Ascending aorta (tissue), 2 donors: ENCODE results near the gene YKT6. TPM values are rescaled to one million over a fixed set of nuclear protein-coding genes. Genes with fewer than 3 reads are reported as not detected.

ENCODE experiments used
- DNase-seq, 2 donors: peaks; one replicate each; pipeline ENCODE4 v3.0.0-alpha.2; 2019; ENCODE audit warnings: low spot score in 2 of 2
- H3K27ac ChIP-seq, 2 donors: fragments of 200-600 bp; sonication (generic); one replicate each; pipeline ENCODE4 v1.5.1; 2016 to 2017; ENCODE audit warnings: mild to moderate bottlenecking in 1 of 2
- H3K27me3 ChIP-seq: fragments of 200-600 bp; sonication (generic); one replicate; pipeline ENCODE4 v1.5.1; 2017
- H3K36me3 ChIP-seq, 2 donors: fragments of 200-600 bp; sonication (generic); one replicate each; pipeline ENCODE4 v1.5.1; 2016
- H3K4me1 ChIP-seq, 2 donors: fragments of 200-600 bp; sonication (generic); one replicate each; pipeline ENCODE4 v1.5.1; 2016 to 2017; ENCODE audit warnings: mild to moderate bottlenecking in 1 of 2
- H3K4me3 ChIP-seq, 2 donors: fragments of 200-600 bp; sonication (generic); one replicate each; pipeline ENCODE4 v1.5.1; 2016 to 2017; ENCODE audit warnings: mild to moderate bottlenecking in 1 of 2
- H3K9me3 ChIP-seq, 2 donors: fragments of 200-600 bp; sonication (generic); one replicate each; pipeline ENCODE4 v1.5.1; 2016
- intact Hi-C: fragments of 100-400 bp; cut with DNase I; formaldehyde crosslinking; loops from one replicate; pipeline ENCODE4 v1.15.1; 2023
- total RNA-seq: library from RNA; depleted of rRNA; stranded (reverse); fragments of >200 nt; gene quantifications from one replicate; pipeline ENCODE4 v1.1.0, GENCODE V29; 2016
- TF ChIP-seq, protein P1 (sequence below), 3 experiments: fragments of 200-600 bp in 2 of 3; fragments of 450-650 bp in 1 of 3; sonication (generic) in 2 of 3; IDR thresholded peaks; one replicate each; pipeline ENCODE4 v1.5.1; 2016 to 2019; ENCODE audit warnings: antibody characterized with exemption in 3 of 3, mild to moderate bottlenecking in 1 of 3, moderate library complexity in 1 of 3

YKT6 gene
- total RNA-seq, 1 donor from 2014 or later: 40.1 TPM

DNA sequence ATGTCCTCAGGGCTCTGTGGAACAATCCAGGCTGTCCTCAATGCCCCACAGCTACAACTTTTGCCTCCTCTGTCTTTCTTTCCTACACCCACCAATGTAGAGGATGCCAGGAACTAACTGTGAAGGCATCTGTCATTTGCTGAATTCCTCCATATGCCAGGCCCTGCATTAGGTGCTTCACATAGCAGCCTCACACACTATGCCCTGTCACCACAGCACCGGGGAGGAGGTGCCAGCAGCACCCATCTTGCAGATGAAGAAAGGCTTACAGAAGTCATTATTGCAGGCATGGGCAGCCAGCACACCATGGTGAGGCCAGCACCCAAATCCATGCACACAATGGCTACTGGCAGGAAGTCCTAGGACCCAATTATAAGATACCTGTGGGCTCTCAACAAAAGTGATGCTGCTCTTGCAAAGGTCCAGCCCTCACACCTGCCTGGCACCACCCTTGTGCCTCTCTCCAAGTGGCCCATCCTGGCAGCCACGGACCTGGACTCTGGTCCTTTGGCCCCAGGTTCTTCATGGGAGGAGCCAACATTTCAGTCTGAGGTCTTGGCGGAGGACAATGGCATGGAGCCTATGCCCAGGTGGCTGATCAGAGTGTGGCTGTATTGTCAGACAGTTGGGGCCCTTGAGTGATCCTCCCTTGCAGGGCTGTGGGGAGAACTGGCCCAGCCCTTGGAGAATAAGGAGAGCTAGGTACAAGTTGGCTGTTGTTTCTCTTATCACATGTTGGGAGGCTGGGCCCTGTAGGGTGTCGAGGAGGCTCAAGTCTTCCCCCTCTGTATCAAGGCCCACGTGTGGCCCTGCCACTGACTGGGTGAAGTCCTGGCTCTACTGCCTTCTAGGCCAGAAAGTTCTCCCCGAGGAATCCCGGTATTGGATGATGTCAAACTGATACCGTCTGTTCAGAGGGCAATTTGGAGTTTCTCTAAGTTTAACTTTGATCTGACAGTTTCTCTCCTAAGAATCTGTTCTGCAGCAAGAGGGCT lies 45.3 kb upstream of the YKT6 start:
- no peak for DNase-seq
- Histone ChIP-seq H3K4me3 (no peak overlapping the region), H3K27me3 (no peaks in the 10 kb centered on the region), H3K27ac (no peak overlapping the region), H3K9me3 (no peaks in the 10 kb centered on the region), H3K4me1 (no peaks in the 10 kb centered on the region), H3K36me3 (no peaks in the 10 kb centered on the region)
- intact Hi-C loops: no loop called here
- TF ChIP-seq, protein P1, sequence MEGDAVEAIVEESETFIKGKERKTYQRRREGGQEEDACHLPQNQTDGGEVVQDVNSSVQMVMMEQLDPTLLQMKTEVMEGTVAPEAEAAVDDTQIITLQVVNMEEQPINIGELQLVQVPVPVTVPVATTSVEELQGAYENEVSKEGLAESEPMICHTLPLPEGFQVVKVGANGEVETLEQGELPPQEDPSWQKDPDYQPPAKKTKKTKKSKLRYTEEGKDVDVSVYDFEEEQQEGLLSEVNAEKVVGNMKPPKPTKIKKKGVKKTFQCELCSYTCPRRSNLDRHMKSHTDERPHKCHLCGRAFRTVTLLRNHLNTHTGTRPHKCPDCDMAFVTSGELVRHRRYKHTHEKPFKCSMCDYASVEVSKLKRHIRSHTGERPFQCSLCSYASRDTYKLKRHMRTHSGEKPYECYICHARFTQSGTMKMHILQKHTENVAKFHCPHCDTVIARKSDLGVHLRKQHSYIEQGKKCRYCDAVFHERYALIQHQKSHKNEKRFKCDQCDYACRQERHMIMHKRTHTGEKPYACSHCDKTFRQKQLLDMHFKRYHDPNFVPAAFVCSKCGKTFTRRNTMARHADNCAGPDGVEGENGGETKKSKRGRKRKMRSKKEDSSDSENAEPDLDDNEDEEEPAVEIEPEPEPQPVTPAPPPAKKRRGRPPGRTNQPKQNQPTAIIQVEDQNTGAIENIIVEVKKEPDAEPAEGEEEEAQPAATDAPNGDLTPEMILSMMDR (IDR thresholded peaks at IDR 0.05): no peak

DNA sequence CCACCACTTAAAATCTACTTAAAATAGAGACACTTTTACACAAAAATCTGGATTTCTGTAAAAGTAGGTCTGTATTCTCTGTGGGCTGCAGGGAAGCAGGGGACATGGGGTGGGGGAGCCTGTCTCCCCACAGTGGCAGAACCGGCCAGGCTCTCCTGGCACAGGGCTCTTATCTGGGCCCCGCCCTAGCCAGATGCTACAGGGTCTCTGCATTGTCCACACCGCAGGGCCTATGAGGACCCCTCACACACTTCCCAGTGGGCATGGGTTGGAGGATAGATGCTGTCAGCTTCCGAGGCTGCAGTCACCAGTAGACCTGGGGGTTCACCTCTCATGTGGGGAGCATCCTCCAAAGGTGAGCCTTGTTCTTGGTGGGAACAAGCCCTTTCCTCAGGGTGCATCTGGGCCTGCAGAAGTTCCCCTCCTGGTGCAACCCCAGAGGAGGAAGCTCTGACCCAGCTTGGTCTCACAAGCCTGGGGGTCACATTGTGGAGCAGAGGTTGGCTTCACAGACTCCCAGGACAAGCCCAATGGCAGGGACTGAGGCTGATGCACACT lies 44.2 kb upstream of the YKT6 start:
- TF ChIP-seq, protein P1 (IDR thresholded peaks at IDR 0.05): no peak
- H3K4me3 ChIP-seq: no peak overlapping the region
- H3K9me3 ChIP-seq: no peaks in the 10 kb centered on the region
- intact Hi-C loops: no loop called here
- H3K36me3 ChIP-seq: no peaks in the 10 kb centered on the region
- no peaks in the 10 kb centered on the region for H3K4me1 ChIP-seq
- H3K27me3 ChIP-seq: no peaks in the 10 kb centered on the region
- H3K27ac ChIP-seq: no peak overlapping the region
- no peak for DNase-seq

DNA sequence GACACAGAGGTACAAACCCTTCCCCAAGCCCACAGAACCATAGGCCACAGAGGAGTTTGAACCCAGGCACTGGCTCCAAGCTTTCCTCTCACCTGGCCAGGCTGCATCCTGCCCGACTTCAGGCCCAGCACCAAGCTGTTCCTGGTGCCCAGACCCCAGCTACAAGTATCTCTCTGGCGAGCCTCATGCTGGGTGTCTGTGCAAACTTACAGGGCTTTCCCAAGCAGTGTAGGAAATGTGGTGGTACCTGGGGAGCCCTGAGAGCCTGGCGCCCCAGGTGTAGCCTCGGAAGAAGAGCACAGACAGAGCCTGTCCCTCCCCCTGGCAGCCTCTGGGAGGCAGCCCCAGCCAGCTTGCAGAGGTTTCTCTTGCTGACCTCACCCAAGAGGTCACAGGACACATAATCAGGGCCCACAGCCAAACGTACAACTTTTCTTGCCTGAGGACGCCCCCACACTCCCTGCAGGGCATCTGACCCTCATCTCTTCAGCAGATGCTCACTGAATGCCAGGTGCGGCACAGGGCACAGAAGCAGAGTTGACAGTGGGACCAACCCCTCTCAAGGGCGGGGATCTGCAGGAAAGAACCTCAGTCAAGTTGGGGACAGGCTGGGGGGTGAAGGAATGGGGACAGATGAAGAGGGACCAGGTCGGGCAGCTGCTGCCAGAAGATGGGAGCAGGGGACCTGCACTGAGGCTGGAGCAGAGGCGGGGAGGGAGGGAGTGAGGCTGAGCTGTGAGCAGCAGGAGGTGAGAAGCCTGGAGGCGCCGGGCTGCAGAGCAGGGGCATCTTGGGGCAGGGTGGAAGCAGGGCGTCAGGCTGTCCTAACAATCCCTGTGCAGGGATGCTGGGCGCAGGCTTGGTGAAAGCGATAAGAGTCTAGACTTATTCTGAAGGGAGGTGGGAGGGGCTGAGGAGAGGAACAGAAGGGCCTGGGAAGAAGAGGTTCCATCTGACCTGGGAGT lies 43.4 kb upstream of the YKT6 start:
- Histone ChIP-seq H3K4me3 (no peak overlapping the region), H3K27me3 (no peaks in the 10 kb centered on the region), H3K36me3 (no peaks in the 10 kb centered on the region), H3K27ac (no peak overlapping the region), H3K4me1 (no peaks in the 10 kb centered on the region), H3K9me3 (no peaks in the 10 kb centered on the region)
- intact Hi-C loops: no loop called here
- TF ChIP-seq, protein P1 (IDR thresholded peaks at IDR 0.05): no peak
- no peak for DNase-seq

DNA sequence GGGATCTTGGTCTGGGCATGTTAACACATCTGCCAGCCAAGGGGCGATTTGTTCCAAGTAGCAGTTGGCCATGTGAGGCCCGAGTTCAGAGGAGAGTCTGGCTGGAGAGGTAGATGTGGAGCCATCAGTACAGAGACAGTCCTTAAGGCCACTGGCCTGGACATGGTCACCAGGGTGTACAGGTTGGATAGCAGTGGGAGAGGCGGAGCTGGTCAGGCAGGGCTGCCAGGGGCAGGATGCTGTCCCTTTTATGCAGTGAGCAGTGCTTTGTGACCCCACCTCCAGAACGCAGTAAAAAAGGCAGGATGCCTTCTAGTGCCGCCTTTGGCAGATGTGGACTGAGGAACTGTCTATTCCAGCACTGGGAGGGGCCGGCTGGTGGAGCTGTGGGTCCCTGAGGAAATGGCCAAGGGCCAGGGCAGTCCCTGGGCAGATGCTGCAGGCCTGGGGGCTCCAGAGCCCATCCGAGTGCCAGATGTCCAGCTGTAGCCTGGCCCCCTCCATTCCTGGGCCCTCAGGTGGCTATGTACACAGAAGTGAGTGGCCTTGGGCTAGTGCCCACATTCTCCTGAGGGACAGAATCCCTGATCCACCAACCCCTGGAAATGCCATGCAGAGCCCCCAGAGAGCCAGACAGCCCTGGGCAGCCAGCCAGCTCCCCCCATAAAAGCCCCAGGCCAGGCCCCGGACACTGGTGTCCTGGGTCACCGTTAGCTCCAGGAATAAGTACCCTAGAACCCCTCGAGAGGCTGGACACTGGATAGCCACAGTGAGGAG lies 42.5 kb upstream of the YKT6 start:
- H3K9me3 ChIP-seq: no peaks in the 10 kb centered on the region
- H3K27ac ChIP-seq: no peak overlapping the region
- intact Hi-C loops: no loop called here
- no peaks in the 10 kb centered on the region for H3K36me3 ChIP-seq
- no peaks in the 10 kb centered on the region for H3K27me3 ChIP-seq
- no peak for DNase-seq
- no peak overlapping the region for H3K4me3 ChIP-seq
- TF ChIP-seq, protein P1 (IDR thresholded peaks at IDR 0.05): no peak
- H3K4me1 ChIP-seq: no peaks in the 10 kb centered on the region
